ENCODE data around the gene SYT3.

SYT3 gene

DNA sequence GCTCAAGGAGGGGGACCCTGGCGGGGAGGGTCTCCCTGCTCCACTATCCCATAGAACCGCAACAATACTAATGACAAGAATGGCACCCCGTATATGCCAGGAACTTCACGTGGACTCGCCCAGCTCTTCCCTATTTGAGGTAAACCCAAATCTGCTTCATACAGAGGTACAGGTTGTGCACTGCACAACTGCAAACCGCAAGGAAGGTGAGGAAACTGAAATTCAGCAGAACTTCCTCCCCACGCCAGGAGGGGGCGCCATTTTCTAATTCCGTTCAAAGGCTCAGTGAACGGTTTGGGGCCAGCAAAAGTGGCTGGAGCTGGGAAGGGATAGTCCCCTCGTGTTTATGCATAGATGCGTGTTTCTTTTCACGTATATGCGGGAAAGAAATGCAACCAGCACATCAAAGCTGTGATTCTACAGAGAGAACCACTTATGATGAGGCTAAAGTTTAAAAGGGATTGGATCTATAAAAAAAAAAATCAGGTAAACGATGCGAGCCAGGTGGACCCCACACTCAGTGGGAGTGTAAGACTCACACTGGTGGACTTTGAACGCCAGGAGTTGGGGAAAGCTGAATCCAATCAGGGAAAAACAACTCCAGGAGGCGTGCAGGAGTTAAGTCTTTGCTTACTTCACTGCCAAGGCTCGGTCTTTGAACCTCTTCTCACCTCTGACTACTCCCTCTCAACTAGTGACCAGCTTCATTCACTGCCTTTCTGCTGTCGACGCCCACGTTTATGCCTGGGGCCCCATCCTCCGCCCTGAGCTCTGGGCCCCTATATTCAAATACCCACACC is 29.8 kb upstream of the SYT3 start:
- H3K9me3 ChIP-seq (ENCODE audit: control insufficient read depth, low read length), result no peaks in the 10 kb centered on the region
- H3K4me3 ChIP-seq (ENCODE audit: low read depth, low read length), result no peak overlapping the region
- H3K4me2 ChIP-seq (ENCODE audit: low read length), result no peak overlapping the region
- no peaks in the 10 kb centered on the region for H3K79me2 ChIP-seq
- no peaks in the 10 kb centered on the region for H3K36me3 ChIP-seq (ENCODE audit: control insufficient read depth, insufficient read depth, low read length)
- no peaks in the 10 kb centered on the region for H3K4me1 ChIP-seq
- TF ChIP-seq CTCF (IDR thresholded peaks at IDR 0.05), result peak; percentile 74
- no peak overlapping the region for H3K27ac ChIP-seq
- no peak overlapping the region for H3K9ac ChIP-seq
- no peak overlapping the region for H2AFZ ChIP-seq
- H3K27me3 ChIP-seq (ENCODE audit: control insufficient read depth, insufficient read depth, low read length), result peaks cover 3% of the 10 kb centered on the region

- no peak overlapping the region for H3K4me3 ChIP-seq (ENCODE audit: low read depth, low read length)
- no peak overlapping the region for H2AFZ ChIP-seq
- no peak for TF ChIP-seq CTCF (IDR thresholded peaks at IDR 0.05)
- H3K27ac ChIP-seq, result no peak overlapping the region
- no peaks in the 10 kb centered on the region for H3K79me2 ChIP-seq
- H3K27me3 ChIP-seq (ENCODE audit: control insufficient read depth, insufficient read depth, low read length), result peaks cover 3% of the 10 kb centered on the region
- no peaks in the 10 kb centered on the region for H3K4me1 ChIP-seq
- no peak overlapping the region for H3K9ac ChIP-seq
- H3K4me2 ChIP-seq (ENCODE audit: low read length), result no peak overlapping the region
- H3K36me3 ChIP-seq (ENCODE audit: control insufficient read depth, insufficient read depth, low read length), result no peaks in the 10 kb centered on the region
- H3K9me3 ChIP-seq (ENCODE audit: control insufficient read depth, low read length), result no peaks in the 10 kb centered on the region
These were observed 29.2 kb upstream of the SYT3 start for GRCh38 chr19:50668879-50669278.

DNA sequence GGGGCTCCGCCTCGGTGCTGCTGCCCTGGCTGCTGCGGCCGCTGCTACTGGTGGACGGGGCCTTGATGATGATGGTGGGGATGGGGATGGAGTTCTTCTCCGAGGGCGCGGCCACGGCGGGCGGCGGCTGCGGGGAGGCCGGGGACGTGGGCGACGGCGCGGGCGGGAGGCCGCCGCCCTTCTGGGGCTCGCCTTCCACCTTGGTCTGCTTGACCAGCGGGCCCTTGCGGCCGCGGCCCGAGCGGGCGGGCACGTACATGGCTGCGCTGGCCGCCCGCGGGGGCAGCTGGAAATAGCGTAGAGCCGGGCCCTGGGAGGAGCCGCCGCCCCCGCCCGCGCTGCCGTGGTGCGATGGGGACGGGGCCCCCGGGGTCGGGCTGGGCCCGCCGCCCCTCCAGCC is 28.7 kb upstream of the SYT3 start:
- H3K36me3 ChIP-seq (ENCODE audit: control insufficient read depth, insufficient read depth, low read length), result no peaks in the 10 kb centered on the region
- no peak overlapping the region for H2AFZ ChIP-seq
- H3K27ac ChIP-seq, result no peak overlapping the region
- no peak overlapping the region for H3K9ac ChIP-seq
- no peaks in the 10 kb centered on the region for H3K9me3 ChIP-seq (ENCODE audit: control insufficient read depth, low read length)
- H3K79me2 ChIP-seq, result no peaks in the 10 kb centered on the region
- no peak overlapping the region for H3K4me3 ChIP-seq (ENCODE audit: low read depth, low read length)
- H3K4me2 ChIP-seq (ENCODE audit: low read length), result no peak overlapping the region
- TF ChIP-seq CTCF (IDR thresholded peaks at IDR 0.05), result no peak
- H3K4me1 ChIP-seq, result no peaks in the 10 kb centered on the region
- H3K27me3 ChIP-seq (ENCODE audit: control insufficient read depth, insufficient read depth, low read length), result peaks cover 3% of the 10 kb centered on the region

DNA sequence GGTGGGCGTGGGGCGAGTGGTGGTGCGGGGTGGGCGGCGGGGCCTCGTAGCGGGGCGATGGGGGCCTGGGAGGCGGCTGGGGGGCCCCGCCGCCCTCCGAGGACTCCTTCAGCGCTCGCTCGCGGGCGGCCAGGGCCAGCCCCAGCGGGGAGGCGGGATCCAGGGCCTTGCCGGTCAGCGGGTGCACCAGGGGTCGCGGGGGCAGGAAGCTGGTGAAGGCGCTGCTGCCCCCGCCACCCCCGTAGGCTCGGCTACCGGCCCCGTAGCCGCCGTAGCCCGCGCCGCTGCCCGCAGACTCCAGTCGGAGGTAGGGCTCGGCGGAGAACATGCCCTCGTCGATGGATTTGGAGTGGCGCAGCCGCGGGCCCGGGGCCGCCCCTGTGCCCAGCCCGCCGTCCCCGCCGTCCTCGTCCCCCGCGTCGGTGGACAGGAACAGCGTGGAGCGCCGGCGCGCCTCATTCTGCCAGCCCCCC is 28.1 kb upstream of the SYT3 start:
- Histone ChIP-seq H3K9ac (no peak overlapping the region), H3K4me2 (ENCODE audit: low read length) (peak overlapping the region; percentile 31), H3K9me3 (ENCODE audit: control insufficient read depth, low read length) (no peaks in the 10 kb centered on the region), H3K27me3 (ENCODE audit: control insufficient read depth, insufficient read depth, low read length) (peaks cover 3% of the 10 kb centered on the region), H3K4me1 (no peaks in the 10 kb centered on the region), H3K79me2 (no peaks in the 10 kb centered on the region), H2AFZ (peak overlapping the region; percentile 42), H3K4me3 (ENCODE audit: low read depth, low read length) (no peak overlapping the region), H3K36me3 (ENCODE audit: control insufficient read depth, insufficient read depth, low read length) (no peaks in the 10 kb centered on the region), H3K27ac (no peak overlapping the region)
- no peak for TF ChIP-seq CTCF (IDR thresholded peaks at IDR 0.05)
